Thoracic aorta (tissue), 2 donors: ENCODE results near the gene FADD. TPM values are rescaled to one million over a fixed set of nuclear protein-coding genes. Genes with fewer than 3 reads are reported as not detected.
A peak's percentile ranks its signal among the peaks of the same experiment; 100 is the strongest.

Experiments used
- ATAC-seq: fragments of 150-250 bp; one replicate; pipeline ENCODE4 v1.8.0; 2017; ENCODE audit warnings: low read depth; ENCODE audit not compliant: insufficient number of reproducible peaks, low FRiP score
- DNase-seq: peaks from one replicate; pipeline ENCODE4 v3.0.0-alpha.2; 2020; ENCODE audit warnings: low spot score
- H3K27ac ChIP-seq, 2 donors: fragments of 200-600 bp; sonication (generic); 1 replicate in 1 of 2; 2 replicates in 1 of 2; pipeline ENCODE4 v1.5.1; 2016; ENCODE audit warnings: mild to moderate bottlenecking in 2 of 2, moderate library complexity in 2 of 2
- H3K27me3 ChIP-seq: fragments of 200-600 bp; sonication (generic); replicated peaks from 2 replicates; pipeline ENCODE4 v1.6.0; 2016; ENCODE audit warnings: mild to moderate bottlenecking; ENCODE audit not compliant: insufficient read depth
- H3K36me3 ChIP-seq: fragments of 200-600 bp; sonication (generic); one replicate; pipeline ENCODE4 v1.5.1; 2016
- H3K4me1 ChIP-seq, 2 donors: fragments of 200-600 bp; sonication (generic); 1 replicate in 1 of 2; 2 replicates in 1 of 2; pipeline versions ENCODE4 v1.5.1 to v1.6.0; 2016; ENCODE audit warnings: low read depth in 2 of 2, mild to moderate bottlenecking in 1 of 2; ENCODE audit not compliant: control insufficient read depth in 1 of 2
- H3K4me3 ChIP-seq: fragments of 200-600 bp; sonication (generic); 2 replicates; pipeline ENCODE4 v1.5.1; 2016; ENCODE audit warnings: mild to moderate bottlenecking
- H3K9me3 ChIP-seq: fragments of 200-600 bp; sonication (generic); 2 replicates; pipeline ENCODE4 v1.5.1; 2016
- total RNA-seq, 2 donors: library from RNA; depleted of rRNA; stranded (reverse); fragments of >200 nt; gene quantifications; one replicate each; pipeline versions ENCODE4 v1.1.0 to v1.2.3, GENCODE V29; 2016
- TF ChIP-seq, protein P1 (sequence below): fragments of 200-600 bp; sonication (generic); IDR thresholded peaks from one replicate; pipeline ENCODE4 v1.5.1; 2019; ENCODE audit warnings: antibody characterized with exemption

Gene FADD, protein sequence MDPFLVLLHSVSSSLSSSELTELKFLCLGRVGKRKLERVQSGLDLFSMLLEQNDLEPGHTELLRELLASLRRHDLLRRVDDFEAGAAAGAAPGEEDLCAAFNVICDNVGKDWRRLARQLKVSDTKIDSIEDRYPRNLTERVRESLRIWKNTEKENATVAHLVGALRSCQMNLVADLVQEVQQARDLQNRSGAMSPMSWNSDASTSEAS
- 10 to 100 TPM; 19.5 to 23.2 TPM for total RNA-seq

DNA sequence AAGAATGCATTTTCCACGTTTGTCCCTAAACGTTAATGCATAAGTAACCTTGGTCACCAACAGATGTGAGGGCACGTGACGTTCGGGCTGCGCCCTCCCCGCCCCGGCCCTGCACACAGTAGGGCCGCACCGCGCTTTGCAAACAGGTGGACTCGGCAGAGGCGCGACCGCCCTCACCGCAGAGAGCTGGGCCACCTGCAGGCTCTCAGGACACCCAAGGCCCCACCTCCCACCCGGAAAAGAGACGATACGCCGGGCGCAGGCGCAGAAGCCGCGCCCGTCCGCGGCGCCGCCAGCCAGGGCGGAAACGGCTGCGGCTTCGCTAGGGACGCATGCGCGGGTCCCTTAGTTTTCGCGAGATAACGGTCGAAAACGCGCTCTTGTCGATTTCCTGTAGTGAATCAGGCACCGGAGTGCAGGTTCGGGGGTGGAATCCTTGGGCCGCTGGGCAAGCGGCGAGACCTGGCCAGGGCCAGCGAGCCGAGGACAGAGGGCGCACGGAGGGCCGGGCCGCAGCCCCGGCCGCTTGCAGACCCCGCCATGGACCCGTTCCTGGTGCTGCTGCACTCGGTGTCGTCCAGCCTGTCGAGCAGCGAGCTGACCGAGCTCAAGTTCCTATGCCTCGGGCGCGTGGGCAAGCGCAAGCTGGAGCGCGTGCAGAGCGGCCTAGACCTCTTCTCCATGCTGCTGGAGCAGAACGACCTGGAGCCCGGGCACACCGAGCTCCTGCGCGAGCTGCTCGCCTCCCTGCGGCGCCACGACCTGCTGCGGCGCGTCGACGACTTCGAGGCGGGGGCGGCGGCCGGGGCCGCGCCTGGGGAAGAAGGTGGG lies at the start of gene FADD:
Gene FADD (plus strand): TSS at position 377 of the 831 bp plus-strand sequence. CDS start 164 bp downstream, at position 541.
- TF ChIP-seq, protein P1, sequence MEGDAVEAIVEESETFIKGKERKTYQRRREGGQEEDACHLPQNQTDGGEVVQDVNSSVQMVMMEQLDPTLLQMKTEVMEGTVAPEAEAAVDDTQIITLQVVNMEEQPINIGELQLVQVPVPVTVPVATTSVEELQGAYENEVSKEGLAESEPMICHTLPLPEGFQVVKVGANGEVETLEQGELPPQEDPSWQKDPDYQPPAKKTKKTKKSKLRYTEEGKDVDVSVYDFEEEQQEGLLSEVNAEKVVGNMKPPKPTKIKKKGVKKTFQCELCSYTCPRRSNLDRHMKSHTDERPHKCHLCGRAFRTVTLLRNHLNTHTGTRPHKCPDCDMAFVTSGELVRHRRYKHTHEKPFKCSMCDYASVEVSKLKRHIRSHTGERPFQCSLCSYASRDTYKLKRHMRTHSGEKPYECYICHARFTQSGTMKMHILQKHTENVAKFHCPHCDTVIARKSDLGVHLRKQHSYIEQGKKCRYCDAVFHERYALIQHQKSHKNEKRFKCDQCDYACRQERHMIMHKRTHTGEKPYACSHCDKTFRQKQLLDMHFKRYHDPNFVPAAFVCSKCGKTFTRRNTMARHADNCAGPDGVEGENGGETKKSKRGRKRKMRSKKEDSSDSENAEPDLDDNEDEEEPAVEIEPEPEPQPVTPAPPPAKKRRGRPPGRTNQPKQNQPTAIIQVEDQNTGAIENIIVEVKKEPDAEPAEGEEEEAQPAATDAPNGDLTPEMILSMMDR = no peak
- DNase-seq (peak; percentile 48), ATAC-seq (peak; percentile 36)
- peaks cover 11% of the 10 kb centered on the region for H3K36me3 ChIP-seq
- peak within 1 kb of the TSS; percentile 83 to 85 for H3K27ac ChIP-seq
- no peaks in the 10 kb centered on the region for H3K27me3 ChIP-seq
- peak within 1 kb of the TSS; percentile 87 for H3K4me3 ChIP-seq
- peaks cover 14 to 24% of the 10 kb centered on the region in 2 donors for H3K4me1 ChIP-seq
- H3K9me3 ChIP-seq = no peaks in the 10 kb centered on the region

DNA sequence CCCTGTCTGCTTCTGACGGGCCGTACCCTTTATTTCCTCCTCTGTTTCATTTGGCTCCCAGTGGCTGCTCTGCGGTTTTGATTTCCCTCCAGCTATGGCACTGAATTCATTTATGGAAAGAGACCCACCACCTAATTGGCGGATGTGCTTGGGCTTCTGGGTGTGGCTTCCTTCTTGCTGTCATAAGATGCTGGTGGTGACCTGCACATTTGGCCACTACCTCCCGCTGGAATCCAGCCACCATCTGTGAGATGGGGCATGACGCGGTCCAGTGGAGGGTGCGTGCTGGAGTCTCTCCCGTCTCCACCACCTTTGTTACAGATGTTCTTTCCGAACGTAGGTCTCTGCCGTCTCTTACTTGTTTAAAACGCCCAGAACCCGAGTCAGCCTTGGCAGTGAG lies 47.7 kb upstream of the FADD start:
- DNase-seq (no peak), ATAC-seq (no peak)
- peaks cover 44% of the 10 kb centered on the region for H3K36me3 ChIP-seq
- no peak overlapping the region for H3K27ac ChIP-seq
- peaks cover 4 to 21% of the 10 kb centered on the region in 2 donors for H3K4me1 ChIP-seq
- no peak overlapping the region for H3K4me3 ChIP-seq
- H3K27me3 ChIP-seq = no peaks in the 10 kb centered on the region
- TF ChIP-seq, protein P1 = no peak
- H3K9me3 ChIP-seq = no peaks in the 10 kb centered on the region

DNA sequence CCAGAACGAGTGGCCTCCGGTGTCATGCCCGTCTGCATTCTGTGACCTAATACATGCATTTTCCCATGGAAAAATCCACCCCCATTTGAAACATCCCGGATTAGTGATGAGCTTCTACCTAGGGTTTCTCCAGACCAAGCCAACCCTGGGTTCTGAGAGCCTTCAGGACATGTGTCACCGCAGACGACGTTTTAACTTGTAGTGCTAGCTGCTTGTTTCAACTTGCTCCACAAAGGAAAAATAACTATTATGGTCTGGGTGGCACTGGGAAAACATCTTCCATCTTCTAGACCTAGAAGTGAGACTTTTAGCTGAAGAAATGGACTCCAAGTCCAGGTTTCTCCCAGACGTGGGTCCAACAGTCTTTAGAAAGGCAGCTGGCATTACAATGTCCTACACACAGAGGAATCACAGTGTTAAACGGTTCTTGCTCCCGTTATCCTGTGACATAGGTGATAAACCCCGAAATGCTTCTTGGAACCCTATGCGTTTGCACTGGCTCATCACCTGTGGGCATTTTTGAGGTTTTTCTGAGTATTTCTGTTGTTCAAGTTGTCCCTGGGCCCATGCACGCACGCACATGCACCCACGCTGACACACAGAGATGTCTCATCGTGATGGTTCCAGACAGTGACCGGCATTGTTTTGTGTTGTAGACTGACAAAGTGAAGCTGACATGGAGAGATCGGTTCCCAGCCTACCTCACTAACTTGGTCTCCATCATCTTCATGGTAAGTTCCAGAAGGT lies 46.6 kb upstream of the FADD start:
- ATAC-seq (no peak), DNase-seq (no peak)
- Histone ChIP-seq H3K36me3 (peaks cover 42% of the 10 kb centered on the region), H3K9me3 (no peaks in the 10 kb centered on the region), H3K27ac (no peak overlapping the region), H3K4me3 (no peak overlapping the region), H3K4me1 (peaks cover 4 to 21% of the 10 kb centered on the region in 2 donors), H3K27me3 (no peaks in the 10 kb centered on the region)
- TF ChIP-seq, protein P1 = no peak

DNA sequence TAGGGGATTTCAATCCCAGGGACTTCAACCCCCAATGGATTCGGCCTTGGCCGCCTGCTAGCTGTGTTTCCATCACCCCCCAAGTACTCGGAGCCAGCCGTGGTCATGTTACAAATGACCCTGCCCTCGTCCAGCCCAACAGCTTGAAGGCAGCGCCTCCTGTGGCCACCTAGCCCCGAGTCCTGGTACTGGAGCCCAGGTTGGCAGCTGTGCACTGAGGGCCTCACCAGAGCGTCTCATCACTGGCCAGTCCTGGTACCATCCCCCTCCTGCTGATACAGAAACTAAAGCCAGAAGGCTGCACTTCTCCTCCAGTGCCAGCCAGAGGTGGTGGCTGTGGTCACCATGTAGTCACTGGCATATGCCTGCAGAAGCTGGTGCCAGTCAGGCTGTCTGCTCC lies 44.9 kb upstream of the FADD start:
- no peak for DNase-seq
- ATAC-seq = no peak
- H3K4me1 ChIP-seq = peaks cover 4 to 21% of the 10 kb centered on the region in 2 donors
- H3K27me3 ChIP-seq = no peaks in the 10 kb centered on the region
- no peaks in the 10 kb centered on the region for H3K9me3 ChIP-seq
- H3K36me3 ChIP-seq = peaks cover 44% of the 10 kb centered on the region
- peak overlapping the region; percentile 17 to 46 for H3K27ac ChIP-seq
- H3K4me3 ChIP-seq = no peak overlapping the region
- TF ChIP-seq, protein P1 = peak; percentile 40
